PC-3 (cell line): ENCODE data around the gene PRPF4.

Experiments used
- CTCF ChIP-seq: fragments of 300-600 bp; sonication (generic); conservative IDR thresholded peaks from 2 replicates; pipeline ENCODE4 v1.5.1; 2017; ENCODE audit warnings: antibody characterized with exemption, low read depth, mild to moderate bottlenecking, low read length
- EZH2 ChIP-seq: fragments of 300-600 bp; sonication (generic); IDR thresholded peaks from one replicate; pipeline ENCODE4 v1.6.1; 2017; ENCODE audit warnings: antibody characterized with exemption, mild to moderate bottlenecking, low read length; ENCODE audit not compliant: unreplicated experiment
- EZH2phosphoT487 ChIP-seq: fragments of 300-600 bp; sonication (generic); IDR thresholded peaks from 2 replicates; pipeline ENCODE4 v1.6.1; 2018; ENCODE audit warnings: mild to moderate bottlenecking, antibody characterized with exemption, low read length, borderline replicate concordance

- no peak for TF ChIP-seq CTCF
- no peak for TF ChIP-seq EZH2
- TF ChIP-seq EZH2phosphoT487 = no peak
Observed at GRCh38 chr9:113315231-113315630, 39.8 kb downstream of the PRPF4 start.
